ENCODE data around the gene CLNK. TPM values are rescaled to one million over a fixed set of nuclear protein-coding genes. Genes with fewer than 3 reads are reported as not detected.

Gene CLNK
- total and polyA plus RNA-seq, 2 of the 8 experiments (the other 6 are each of a cell fraction or from before 2014, with no cell fraction given) = not detected

DNA sequence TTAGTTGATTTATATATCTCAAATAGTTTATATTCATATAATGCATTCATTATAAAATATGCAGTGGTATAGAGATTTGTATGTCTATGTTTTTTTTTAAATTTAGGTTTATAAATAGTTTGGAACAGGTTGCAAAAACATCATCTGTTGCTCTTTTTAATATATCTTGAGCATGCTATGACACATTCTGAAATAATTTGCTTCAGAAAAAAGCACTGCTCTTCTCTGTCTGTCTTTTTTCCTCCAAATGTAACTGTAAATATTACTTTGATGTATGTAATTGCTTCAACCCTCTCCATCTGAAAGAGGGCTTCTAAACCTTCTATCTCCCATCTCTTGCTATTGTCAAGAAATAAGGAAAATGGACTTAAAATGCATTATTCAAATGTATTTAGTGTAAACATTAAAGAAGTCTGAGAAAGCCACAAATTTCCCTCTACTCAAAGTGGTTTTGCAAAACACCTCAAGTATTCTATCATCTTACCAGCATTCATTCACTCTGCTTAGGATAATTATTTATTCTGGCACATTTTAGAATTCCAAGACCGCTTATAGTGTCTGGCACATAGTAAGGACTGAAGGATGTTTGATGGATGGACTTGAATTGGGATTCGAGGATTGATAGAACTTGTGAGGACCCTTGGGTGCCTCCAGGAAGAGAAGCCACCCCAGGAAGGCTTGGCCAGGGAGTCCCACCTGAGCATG, 87.8 kb downstream of the CLNK start (continued):
- TF ChIP-seq KDM1A (IDR thresholded peaks at IDR 0.05; ENCODE audit: borderline replicate concordance, low read length) = no peak
- TF ChIP-seq CBX5 (IDR thresholded peaks at IDR 0.05; ENCODE audit: low read depth, low read length) = no peak
- no peak for TF ChIP-seq E2F6 (IDR thresholded peaks at IDR 0.05)
- TF ChIP-seq BCL11A (IDR thresholded peaks at IDR 0.05; ENCODE audit: low read depth in 2 of 2, low read length in 2 of 2) = no peak
- no peak for TF ChIP-seq EP300 (IDR thresholded peaks at IDR 0.05; ENCODE audit: borderline replicate concordance in 1 of 2, low read depth in 2 of 2, low read length in 2 of 2)
- no peak for TF ChIP-seq CHD1 (IDR thresholded peaks at IDR 0.05; ENCODE audit: low read depth, low read length)
